ENCODE data around the gene ITGA5.

The ITGA5 gene

GRCh38 chr12:54393207-54393609, 25.9 kb downstream of the ITGA5 start:
- no peak overlapping the region for H2BK12ac ChIP-seq (ENCODE audit: low read length)
- no CpG with 5 or more reads among the region's 6 CpGs for WGBS, 2 donors (ENCODE audit: extremely low coverage in 2 of 2, insufficient read length in 2 of 2, insufficient replicate concordance in 1 of 2)
- H4K8ac ChIP-seq (ENCODE audit: low read depth, low read length): no peak overlapping the region
- no peak for DNase-seq (ENCODE audit: low spot score)
- no peak overlapping the region for H4K91ac ChIP-seq (ENCODE audit: low read depth, low read length, poor library complexity)
- no peak overlapping the region for H3K9ac ChIP-seq (ENCODE audit: low read depth, low read length, poor library complexity)
- H3K36me3 ChIP-seq (replicated peaks in 1 of 2; ENCODE audit: control insufficient read depth in 2 of 2, insufficient read depth in 2 of 2, low read length in 2 of 2): peaks cover 17 to 34% of the 10 kb centered on the region in 2 donors
- peaks cover 0 to 12% (median 0%) of the 10 kb centered on the region in 3 experiments for H3K27me3 ChIP-seq (ENCODE audit: control insufficient read depth in 3 of 3, insufficient read depth in 3 of 3, low read depth in 1 of 3, low read length in 3 of 3)
- H3K23ac ChIP-seq (ENCODE audit: low read depth, low read length, poor library complexity): no peak overlapping the region
- H3K14ac ChIP-seq (ENCODE audit: low read length): no peak overlapping the region
- no peak overlapping the region for H2BK15ac ChIP-seq (ENCODE audit: low read length)
- no peaks in the 10 kb centered on the region for H3K9me3 ChIP-seq (replicated peaks in 1 of 2; ENCODE audit: control insufficient read depth in 2 of 2, insufficient read depth in 1 of 2, low read depth in 1 of 2, low read length in 2 of 2)
- H3K4ac ChIP-seq (ENCODE audit: low read length): no peak overlapping the region
- H3K18ac ChIP-seq (ENCODE audit: low read length): no peak overlapping the region
- peaks cover 17 to 35% of the 10 kb centered on the region in 2 donors for H3K4me1 ChIP-seq (ENCODE audit: control insufficient read depth in 2 of 2, insufficient read depth in 1 of 2, low read depth in 1 of 2, low read length in 2 of 2)
- H3K4me3 ChIP-seq (ENCODE audit: low read length in 2 of 2): no peak overlapping the region
- H2AK5ac ChIP-seq (ENCODE audit: low read depth, low read length): no peak overlapping the region
- H3K4me2 ChIP-seq (ENCODE audit: insufficient read depth, low read length, poor library complexity, severe bottlenecking): no peak overlapping the region
- H3K27ac ChIP-seq (replicated peaks; ENCODE audit: low read length): peak overlapping the region; percentile 0
- H3K79me1 ChIP-seq (ENCODE audit: low read depth, low read length): peaks cover 6% of the 10 kb centered on the region
- H2BK120ac ChIP-seq (ENCODE audit: low read depth, low read length): no peak overlapping the region
- H2AFZ ChIP-seq (ENCODE audit: low read length): no peak overlapping the region
- no peak overlapping the region for H2BK5ac ChIP-seq (ENCODE audit: low read length)

- Histone ChIP-seq H3K27ac (replicated peaks; ENCODE audit: low read length) (peak overlapping the region; percentile 0), H3K4ac (ENCODE audit: low read length) (no peak overlapping the region), H3K18ac (ENCODE audit: low read length) (peak overlapping the region; percentile 20), H3K9me3 (replicated peaks in 1 of 2; ENCODE audit: control insufficient read depth in 2 of 2, insufficient read depth in 1 of 2, low read depth in 1 of 2, low read length in 2 of 2) (no peaks in the 10 kb centered on the region), H2BK5ac (ENCODE audit: low read length) (no peak overlapping the region), H3K36me3 (replicated peaks in 1 of 2; ENCODE audit: control insufficient read depth in 2 of 2, insufficient read depth in 2 of 2, low read length in 2 of 2) (peaks cover 14 to 29% of the 10 kb centered on the region in 2 donors), H2AK5ac (ENCODE audit: low read depth, low read length) (no peak overlapping the region), H3K27me3 (ENCODE audit: control insufficient read depth in 3 of 3, insufficient read depth in 3 of 3, low read depth in 1 of 3, low read length in 3 of 3) (peaks cover 0 to 12% (median 0%) of the 10 kb centered on the region in 3 experiments), H2BK120ac (ENCODE audit: low read depth, low read length) (no peak overlapping the region), H3K4me3 (ENCODE audit: low read length in 2 of 2) (no peak overlapping the region), H3K23ac (ENCODE audit: low read depth, low read length, poor library complexity) (no peak overlapping the region), H4K8ac (ENCODE audit: low read depth, low read length) (no peak overlapping the region), H3K79me1 (ENCODE audit: low read depth, low read length) (peaks cover 6% of the 10 kb centered on the region), H3K9ac (ENCODE audit: low read depth, low read length, poor library complexity) (no peak overlapping the region), H2BK12ac (ENCODE audit: low read length) (no peak overlapping the region), H3K14ac (ENCODE audit: low read length) (no peak overlapping the region), H3K4me2 (ENCODE audit: insufficient read depth, low read length, poor library complexity, severe bottlenecking) (no peak overlapping the region), H2AFZ (ENCODE audit: low read length) (no peak overlapping the region), H3K4me1 (ENCODE audit: control insufficient read depth in 2 of 2, insufficient read depth in 1 of 2, low read depth in 1 of 2, low read length in 2 of 2) (peaks cover 23 to 39% of the 10 kb centered on the region in 2 donors), H2BK15ac (ENCODE audit: low read length) (no peak overlapping the region), H4K91ac (ENCODE audit: low read depth, low read length, poor library complexity) (no peak overlapping the region)
- WGBS, 2 donors (ENCODE audit: extremely low coverage in 2 of 2, insufficient read length in 2 of 2, insufficient replicate concordance in 1 of 2): 100% methylated on average over 1 of the region's 8 CpGs; no CpG with 5 or more reads in 1 of the 2 donors
- no peak for DNase-seq (ENCODE audit: low spot score)
These were observed 26.4 kb downstream of the ITGA5 start for GRCh38 chr12:54392485-54393206.

GRCh38 chr12:54390668-54391551, 28.2 kb downstream of the ITGA5 start:
- peak overlapping the region; percentile 92 for H3K18ac ChIP-seq (ENCODE audit: low read length)
- peak overlapping the region in 1 of 2 donors; percentile 87 for H3K4me3 ChIP-seq (ENCODE audit: low read length in 2 of 2)
- no peak overlapping the region for H2BK12ac ChIP-seq (ENCODE audit: low read length)
- DNase-seq (ENCODE audit: low spot score): no peak
- H3K4ac ChIP-seq (ENCODE audit: low read length): no peak overlapping the region
- H3K27ac ChIP-seq (replicated peaks; ENCODE audit: low read length): peak overlapping the region; percentile 31
- H2BK5ac ChIP-seq (ENCODE audit: low read length): peak overlapping the region; percentile 30
- no peak overlapping the region for H2BK120ac ChIP-seq (ENCODE audit: low read depth, low read length)
- H3K9me3 ChIP-seq (replicated peaks in 1 of 2; ENCODE audit: control insufficient read depth in 2 of 2, insufficient read depth in 1 of 2, low read depth in 1 of 2, low read length in 2 of 2): no peaks in the 10 kb centered on the region
- peaks cover 0 to 12% (median 0%) of the 10 kb centered on the region in 3 experiments for H3K27me3 ChIP-seq (ENCODE audit: control insufficient read depth in 3 of 3, insufficient read depth in 3 of 3, low read depth in 1 of 3, low read length in 3 of 3)
- peak overlapping the region; percentile 73 for H3K9ac ChIP-seq (ENCODE audit: low read depth, low read length, poor library complexity)
- peaks cover 4% of the 10 kb centered on the region for H3K79me1 ChIP-seq (ENCODE audit: low read depth, low read length)
- H3K4me1 ChIP-seq (ENCODE audit: control insufficient read depth in 2 of 2, insufficient read depth in 1 of 2, low read depth in 1 of 2, low read length in 2 of 2): peaks cover 33 to 53% of the 10 kb centered on the region in 2 donors
- H2AFZ ChIP-seq (ENCODE audit: low read length): peak overlapping the region; percentile 65
- peak overlapping the region; percentile 77 for H3K23ac ChIP-seq (ENCODE audit: low read depth, low read length, poor library complexity)
- H3K4me2 ChIP-seq (ENCODE audit: insufficient read depth, low read length, poor library complexity, severe bottlenecking): peak overlapping the region; percentile 75
- H4K91ac ChIP-seq (ENCODE audit: low read depth, low read length, poor library complexity): no peak overlapping the region
- peak overlapping the region; percentile 79 for H2AK5ac ChIP-seq (ENCODE audit: low read depth, low read length)
- no CpG with 5 or more reads among the region's 51 CpGs for WGBS, 2 donors (ENCODE audit: extremely low coverage in 2 of 2, insufficient read length in 2 of 2, insufficient replicate concordance in 1 of 2)
- H3K14ac ChIP-seq (ENCODE audit: low read length): no peak overlapping the region
- H2BK15ac ChIP-seq (ENCODE audit: low read length): peak overlapping the region; percentile 31
- H3K36me3 ChIP-seq (replicated peaks in 1 of 2; ENCODE audit: control insufficient read depth in 2 of 2, insufficient read depth in 2 of 2, low read length in 2 of 2): peaks cover 7 to 15% of the 10 kb centered on the region in 2 donors
- H4K8ac ChIP-seq (ENCODE audit: low read depth, low read length): no peak overlapping the region

All from neuronal stem cell (in vitro differentiated cells).